ENCODE measurements around the gene FUT7.

Gene FUT7

DNA sequence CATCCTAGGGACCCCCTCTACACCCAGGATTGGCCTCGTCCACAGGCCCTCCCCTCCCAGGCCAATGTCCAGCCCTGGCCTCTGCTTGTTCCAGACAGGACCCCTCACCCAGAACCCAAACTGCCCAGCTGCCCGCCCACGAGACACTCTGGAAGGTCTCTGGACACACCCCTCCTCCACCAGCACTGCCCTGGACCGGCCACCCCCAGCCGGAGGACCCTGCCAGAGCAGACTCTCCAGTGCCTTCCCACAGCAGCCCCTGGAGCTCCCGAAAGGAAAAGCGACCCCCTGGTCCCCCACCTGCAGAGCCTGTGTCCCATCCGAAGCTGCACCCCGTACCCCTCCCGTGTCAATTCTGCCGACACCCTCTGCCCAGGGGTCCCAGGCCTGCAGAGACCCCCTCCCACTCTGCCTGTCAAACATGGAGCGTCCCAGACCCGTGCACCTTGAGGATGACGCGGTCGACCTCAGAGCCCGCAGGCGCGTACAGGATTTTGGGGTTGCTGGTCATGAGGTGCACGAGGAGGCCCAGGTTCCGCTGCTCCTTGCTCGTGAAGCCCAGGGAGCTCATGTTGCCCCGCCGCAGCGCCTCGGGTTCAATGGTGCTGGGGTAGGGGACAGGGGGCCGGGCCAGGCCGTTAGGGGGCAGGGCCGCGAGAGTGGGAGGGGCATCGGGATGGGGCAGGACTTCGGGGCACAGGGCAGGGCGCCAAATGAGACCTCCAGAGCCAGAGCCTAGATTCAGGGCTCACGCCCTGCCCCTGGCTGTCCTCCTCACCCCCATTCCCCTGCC is 11.8 kb downstream of the FUT7 start:
- FAIRE-seq (no peak), DNase-seq (ENCODE audit: low spot score) (no peak)

DNA sequence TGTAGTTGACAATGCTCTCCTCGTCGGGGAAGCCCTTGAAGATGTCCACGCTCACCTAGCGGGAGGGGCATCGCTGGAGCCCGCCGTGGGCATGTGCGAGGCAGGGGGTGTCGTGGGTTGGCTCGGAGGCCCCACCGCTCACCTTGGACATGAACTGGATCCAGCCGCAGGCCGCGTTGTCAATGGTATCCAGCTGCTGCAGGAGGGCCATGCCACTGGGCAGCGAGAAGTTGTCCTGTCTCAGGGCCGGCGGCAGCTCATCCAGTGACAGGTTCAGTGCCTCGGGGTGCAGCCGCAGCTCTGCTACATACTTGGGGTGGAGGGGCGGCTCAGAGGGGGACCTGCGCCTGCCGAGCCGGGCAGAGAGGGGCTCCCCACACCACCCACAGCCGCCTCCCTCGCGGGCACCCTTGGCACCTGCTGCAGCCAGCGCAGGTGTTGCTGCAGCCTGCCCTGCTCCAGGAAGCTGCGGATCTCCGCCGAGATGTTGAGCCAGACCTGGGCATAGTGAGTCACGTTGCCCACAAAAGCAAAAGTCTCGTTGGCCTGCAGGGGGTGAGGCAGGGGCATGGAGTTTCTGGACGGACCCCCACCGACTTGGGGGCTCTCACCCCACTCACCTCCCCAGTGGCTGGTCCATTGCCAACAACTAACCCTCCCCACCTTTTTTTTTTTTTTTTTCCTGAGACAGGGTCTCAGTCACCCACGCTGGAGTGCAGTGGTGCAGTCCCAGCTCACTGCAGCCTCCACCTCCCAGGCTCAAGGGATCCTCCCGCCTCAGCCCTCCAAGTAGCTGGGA is 12.9 kb downstream of the FUT7 start:
- FAIRE-seq (no peak), DNase-seq (ENCODE audit: low spot score) (no peak)

DNA sequence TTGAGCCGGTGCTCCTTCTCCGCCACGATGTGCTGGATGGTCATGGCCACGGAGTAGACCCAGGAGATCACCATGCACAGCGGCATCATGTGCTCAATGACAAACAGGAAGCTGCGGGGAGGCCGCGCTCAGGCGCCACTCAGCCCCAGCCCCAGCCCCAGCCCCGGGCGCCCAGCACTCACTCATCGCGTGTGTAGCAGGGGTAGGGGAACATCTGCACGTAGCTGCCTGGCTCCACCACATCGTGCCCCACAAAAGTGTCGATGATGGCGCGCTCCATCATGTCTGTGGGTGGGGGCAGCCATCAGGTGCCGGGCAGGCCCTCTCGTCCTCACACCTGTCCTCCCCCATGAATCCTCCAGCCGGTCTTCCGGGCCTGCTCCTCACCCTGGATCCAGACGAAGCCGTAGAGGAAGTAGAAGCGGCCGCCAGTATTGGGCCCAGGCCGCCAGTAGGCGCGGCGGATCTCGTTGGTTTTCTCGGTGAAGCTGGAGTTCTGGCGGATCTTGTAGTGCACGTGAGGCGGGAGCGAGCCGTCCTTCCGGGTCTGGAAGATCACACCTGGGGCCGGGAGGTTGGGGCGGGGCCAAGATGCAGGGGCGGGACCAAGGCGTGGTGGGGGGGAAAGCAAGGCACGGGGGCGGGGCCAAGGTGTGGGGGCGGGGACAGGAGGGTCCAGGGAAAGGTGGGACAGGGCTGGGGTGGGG is 13.9 kb downstream of the FUT7 start:
- DNase-seq (ENCODE audit: low spot score) (no peak), FAIRE-seq (no peak)

DNA sequence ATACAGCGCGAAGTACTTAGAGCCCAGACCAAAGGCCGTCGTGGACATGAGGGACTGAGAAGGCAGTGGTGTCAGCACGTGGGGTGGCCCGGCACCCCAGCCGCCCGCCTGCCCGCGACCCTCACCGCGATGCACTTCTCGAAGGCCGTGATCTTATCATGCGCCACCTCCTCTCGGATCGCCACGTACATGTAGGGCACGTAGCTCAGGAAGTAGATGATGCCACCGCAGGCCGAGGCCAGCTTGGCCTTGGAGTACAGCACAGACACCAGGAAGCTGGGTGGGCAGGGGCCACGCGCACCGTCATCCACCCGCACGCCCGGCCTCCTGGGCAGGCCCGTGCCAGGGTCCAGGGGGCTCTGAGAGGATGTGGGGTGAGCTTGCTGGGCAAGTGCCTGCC is 14.8 kb downstream of the FUT7 start:
- FAIRE-seq (no peak), DNase-seq (ENCODE audit: low spot score) (no peak)

DNA sequence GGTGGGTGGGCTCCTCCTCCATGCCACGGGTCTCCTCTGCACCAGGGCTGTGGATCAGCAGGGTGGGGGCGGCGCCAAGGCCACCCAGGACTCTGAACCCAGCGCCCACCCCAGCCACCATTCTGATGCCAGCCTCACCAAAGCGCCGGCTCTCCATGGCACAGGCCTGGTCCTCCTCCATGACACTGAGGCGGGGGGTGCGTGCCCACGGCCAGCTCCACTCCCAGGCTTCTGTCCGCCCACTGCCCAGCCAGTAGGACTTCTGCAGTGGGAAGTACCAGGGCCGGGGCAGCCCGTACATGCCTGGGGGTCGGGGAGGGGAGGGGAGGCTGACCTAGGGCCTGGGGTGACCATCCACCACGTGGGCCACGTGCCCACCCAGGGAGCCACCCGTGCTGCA is 15.5 kb downstream of the FUT7 start:
- FAIRE-seq: no peak
- no peak for DNase-seq (ENCODE audit: low spot score)

DNA sequence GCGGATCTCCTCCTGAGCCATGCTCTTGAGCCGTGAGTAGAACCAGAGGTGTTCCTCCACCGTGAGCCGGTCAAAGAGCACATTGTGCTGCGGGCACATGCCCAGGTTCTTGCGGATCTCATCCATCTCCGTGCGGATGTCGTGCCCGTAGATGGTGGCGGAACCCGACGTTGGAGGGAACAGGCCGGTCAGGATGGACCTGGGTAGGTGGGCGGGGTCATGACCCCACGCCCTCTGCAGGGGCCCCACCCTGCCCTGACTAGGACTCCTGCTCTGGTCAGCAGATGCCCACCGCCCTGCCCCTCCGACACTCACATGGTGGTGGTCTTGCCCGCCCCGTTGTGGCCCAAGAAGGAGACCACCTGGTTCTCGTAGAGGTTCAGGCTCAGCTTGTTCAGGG is 15.9 kb downstream of the FUT7 start:
- DNase-seq (ENCODE audit: low spot score) (no peak), FAIRE-seq (no peak)

DNA sequence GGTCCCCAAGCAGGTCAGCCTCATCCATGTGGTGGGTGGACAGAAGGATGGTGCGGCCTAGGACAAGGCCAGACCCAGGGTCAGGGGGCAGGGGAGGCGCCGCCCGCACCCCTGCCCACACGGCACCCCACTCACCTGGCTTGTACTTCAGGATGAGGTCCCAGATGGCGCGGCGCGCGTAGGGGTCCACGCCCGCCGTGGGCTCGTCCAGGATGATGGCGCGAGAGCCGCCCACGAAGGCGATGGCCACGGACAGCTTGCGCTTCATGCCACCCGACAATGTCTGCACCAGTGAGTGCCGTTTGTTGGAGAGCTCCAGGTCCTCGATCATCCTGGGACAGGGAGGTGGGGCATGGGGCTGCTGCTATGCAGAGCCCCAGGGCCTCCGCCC is 16.4 kb downstream of the FUT7 start:
- DNase-seq (ENCODE audit: low spot score): no peak
- FAIRE-seq: no peak

DNA sequence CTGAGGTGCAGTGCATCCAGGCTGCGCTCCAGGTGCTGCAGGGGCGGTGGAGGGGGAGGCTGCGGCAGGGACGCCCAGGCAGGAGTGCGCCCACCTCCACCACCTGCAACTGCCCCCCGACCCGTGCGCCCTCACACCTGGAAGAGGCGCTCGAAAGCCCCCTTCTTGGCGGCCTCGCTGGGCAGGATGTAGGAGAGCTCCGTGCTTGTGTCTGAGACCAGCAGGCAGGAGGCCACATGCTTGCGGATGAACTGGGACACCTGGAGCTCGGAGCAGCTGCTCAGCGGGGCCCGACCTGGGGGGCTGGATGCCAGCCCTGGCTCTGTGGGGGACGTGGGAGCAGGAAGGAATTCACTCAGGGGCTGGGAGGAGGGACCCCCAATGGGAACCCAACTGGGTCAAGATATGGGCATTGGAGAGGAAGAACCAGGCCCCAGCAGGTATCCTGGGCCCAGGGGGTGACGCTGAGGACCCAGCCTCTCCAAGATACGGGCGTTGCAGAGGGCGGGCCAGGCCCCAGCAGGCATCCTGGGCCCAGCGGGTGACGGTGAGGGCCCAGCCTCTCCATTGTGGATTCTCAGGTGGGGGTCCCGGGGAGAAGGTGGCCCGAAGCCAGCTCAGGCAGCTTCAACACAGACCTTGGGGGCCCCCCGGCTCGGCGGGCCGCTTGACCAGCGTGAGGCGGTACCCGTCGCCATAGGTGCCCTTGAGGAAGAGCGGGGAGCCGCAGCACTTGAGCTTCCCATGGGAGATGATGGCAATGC is 16.9 kb downstream of the FUT7 start:
- FAIRE-seq (no peak), DNase-seq (ENCODE audit: low spot score) (no peak)

DNA sequence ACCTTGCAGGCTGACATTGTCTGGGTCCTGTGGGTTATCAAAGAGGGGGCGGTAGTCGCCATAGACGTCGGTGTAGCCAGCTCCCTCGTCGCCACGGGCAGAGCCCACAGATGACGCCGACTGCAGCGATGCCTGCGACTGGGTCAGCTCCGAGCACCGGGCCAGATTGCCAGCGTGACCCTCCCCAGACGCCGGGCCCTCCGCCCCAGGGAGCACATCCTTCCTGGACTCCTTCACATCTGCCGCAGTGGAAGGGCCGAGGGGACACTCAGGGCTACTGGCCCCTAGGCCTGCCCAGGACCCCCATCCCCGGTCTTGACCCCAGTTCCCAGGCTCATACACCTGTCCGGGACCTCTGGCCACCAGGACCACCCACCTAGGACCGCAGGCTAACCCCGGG is 17.7 kb downstream of the FUT7 start:
- DNase-seq (ENCODE audit: low spot score) (no peak), FAIRE-seq (no peak)

DNA sequence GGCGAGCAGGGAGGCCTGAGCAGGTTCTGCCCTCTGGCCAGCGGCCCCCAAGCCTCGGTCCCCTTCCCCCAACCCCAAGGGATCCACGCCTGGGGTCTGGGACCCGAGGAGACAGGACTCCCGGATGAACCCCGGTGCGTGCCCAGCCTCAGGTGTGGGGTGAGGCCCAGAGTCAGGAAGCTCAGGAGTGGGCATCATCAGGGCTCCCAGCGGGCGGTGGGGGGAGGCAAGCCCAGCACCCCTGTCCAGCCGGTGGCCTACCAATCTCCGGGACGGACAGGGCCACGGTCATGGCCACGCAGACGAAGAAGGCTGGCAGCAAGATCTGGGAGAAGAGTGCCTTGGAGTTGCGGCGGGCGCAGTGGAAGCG is 18.3 kb downstream of the FUT7 start:
- FAIRE-seq (no peak), DNase-seq (ENCODE audit: low spot score) (no peak)

DNA sequence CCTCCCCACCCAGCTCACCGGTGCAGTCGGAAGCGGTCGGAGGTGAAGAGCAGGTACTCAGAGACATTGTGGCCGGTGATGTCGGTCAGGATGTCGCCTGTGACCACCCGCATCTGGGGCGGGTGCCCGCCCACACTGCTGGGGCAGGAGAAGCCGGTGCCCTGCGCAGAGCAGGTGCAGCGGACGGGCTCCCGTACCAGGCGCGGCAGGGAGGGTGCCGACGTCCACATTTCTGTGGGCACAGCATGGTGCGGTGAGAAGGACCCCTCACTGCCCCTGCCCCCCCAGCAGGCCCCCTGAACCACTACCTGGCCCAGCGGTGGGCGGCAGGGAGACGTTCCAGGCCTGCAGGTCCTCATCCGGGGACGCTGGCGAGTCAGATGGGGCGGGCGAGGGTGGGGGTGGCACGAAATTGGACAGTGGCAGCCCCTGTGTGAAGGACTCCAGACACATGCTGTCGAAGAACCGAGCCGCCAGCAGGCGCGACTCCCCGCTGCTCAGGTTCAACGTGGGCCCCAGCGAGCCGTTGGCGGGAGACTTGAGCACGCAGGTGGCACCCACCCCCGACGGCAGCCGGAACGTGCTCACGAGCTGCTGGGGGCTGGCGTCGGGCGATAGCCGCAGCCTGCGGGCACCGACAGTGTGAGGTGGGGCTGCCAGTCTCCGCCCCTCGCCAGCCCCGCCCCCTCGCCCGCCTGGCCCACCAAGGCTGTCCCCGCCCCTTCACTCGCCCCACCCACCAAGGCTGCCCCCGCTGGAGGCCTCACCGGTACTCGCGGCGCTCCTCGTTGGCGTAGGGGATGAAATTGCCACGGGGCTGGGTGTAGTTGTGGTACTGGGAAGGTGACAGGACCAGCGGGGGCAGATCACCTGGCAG is 19.0 kb downstream of the FUT7 start:
- DNase-seq (ENCODE audit: low spot score) (no peak), FAIRE-seq (no peak)

DNA sequence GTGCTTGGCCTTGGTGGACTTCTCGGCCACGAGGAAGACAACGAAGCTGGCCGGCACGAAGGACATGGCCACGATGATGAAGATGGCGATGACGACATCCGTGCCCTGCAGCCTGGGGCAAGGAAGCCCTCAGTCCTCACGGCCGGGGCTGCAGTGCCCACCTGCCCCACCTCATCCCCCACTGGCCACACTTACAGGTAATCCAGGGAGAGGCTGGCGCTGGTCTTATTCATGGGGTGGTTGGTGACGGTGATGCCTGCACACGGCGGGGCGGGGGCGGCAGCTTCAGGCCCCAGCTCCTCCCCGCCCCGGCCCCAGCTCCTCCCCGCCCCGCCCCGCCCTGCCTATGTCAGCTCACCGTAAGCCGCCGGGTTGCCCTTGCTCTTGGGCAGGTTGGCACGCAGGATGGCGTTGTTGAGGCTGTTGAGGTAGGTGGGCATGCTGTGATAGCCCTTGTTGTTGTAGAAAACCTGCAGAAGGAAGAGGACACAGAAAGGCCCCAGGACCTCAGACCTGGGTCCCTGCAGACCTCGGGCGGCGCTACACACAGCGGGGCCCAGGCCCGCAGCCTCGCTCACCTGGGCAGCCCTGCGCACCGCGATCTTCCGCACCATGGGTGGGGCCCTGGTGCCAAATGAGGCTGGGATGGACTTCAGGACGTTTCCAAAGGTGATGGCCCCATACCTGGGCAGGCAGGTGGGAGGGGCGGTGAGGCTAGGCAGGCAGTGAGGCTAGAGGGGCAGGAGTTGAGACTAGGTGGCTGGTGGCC is 19.8 kb downstream of the FUT7 start:
- DNase-seq (ENCODE audit: low spot score): no peak
- FAIRE-seq: no peak

DNA sequence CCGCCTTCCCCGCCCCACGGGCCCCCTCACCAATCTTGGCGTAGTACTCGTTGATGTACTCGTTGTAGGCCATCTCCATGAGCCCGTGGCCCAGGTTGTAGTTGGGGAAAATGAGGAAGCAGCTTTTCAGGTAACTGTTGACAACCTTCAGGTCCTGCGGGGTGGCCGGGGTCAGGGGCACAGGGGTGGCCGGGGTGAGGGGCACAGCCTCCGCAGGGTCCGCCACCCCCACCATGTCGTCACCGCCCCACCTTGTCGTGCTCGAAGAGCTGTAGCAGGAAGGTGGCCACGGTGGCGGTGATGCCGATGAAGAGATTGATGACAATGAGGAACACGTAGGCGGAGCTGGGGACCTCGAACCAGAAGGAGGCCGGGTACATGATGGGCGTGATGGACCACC is 20.7 kb downstream of the FUT7 start:
- DNase-seq (ENCODE audit: low spot score) (no peak), FAIRE-seq (no peak)

DNA sequence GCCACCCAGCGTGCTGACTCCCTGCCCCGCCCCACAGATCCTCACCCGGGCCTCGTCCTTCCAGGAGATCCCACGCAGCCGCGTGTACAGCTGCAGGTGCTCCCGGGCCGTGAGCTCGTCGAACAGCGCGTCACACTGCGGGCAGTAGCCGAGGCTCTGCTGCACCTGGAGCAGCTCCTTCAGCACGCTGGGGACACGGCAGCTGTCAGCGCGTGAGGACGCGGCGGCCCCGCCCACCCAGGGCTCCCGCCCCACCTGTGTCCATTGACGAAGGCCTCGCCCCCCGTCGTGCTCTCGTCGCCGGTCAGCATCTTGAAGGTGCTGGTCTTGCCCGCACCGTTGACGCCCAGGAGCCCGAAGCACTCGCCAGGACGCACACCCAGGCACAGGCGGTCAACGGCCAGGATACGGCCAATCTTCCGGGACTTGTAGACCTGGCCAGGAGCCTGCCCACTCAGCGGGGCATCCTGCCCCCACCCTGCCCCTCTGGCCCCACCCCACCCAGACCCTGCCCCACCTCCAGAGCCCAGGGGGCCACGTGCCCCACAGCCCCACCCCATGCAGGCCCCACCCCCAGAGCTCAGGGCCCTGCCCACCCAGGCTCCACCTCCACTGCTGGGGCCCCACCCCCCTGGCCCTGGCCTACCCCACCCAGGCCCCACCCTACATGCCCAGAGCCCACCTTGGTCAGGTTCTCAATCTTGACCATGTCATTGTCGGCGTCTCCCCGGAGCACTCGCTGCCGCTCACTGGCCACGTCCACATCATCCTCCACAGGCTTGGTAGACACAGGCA is 21.8 kb downstream of the FUT7 start:
- no peak for DNase-seq (ENCODE audit: low spot score)
- FAIRE-seq: no peak

DNA sequence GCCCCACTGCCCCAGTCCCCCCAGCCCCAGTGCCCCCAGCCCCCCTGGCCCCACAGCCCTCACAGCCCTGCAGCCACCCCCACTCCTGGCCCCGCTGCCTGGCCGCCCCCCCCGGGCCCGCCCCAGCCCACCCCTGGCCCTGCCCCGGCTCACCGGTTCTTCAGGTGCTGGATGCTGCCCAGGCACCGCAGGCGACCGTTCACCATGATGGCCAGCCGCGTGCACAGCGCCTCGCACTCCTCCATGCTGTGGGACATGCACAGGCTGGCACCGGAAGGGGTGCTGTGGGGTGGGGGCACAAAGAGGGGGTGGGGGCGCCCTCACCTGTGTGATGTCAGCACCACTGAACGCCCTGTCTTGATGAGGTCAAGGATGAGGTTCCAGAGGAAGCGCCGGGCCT is 22.7 kb downstream of the FUT7 start:
- DNase-seq (ENCODE audit: low spot score) (no peak), FAIRE-seq (no peak)

DNA sequence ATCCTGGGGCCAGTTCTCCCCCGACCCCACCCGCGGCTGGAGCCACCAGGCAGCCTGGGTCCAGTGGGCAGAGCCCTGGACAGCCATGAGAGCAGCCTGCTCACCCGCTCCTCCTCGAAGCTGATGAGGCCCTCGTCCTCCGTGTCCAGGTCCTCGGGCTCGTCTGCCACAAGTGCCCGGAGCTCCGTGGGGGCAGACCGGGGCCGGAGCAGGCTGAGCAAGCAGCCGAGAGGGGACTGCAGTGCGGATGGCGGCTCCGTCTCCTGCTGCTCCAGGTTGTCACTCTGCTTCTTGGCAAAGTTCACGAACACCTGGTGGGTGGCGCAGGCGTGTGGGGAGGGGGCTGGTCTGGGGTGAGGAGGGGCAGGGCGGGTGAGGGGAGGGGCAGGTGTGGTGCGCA is 23.6 kb downstream of the FUT7 start:
- FAIRE-seq: no peak

DNA sequence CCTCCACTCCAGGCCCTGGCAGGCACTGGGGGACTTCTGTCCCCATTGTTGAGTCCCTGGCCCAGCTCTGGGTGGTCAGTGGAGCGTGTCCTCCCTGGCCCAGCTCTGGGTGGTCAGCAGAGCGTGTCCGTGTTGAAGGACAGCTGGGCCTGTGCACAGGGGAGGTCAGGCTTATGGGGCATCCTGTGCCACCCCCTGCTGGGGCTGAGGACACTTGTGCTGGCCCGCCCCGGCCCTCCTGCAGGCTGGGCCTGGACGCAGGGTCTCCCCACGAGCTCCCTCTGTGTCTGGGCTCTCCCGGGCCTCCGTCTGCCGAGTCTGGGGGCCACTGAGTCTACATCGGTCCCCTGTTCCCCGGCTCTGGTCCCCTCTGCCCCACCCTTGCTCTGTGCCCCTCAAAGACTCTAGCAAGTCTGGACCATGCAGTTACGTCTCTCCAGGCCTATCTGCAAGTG is 24.0 kb downstream of the FUT7 start:
- FAIRE-seq: no peak
- DNase-seq (ENCODE audit: low spot score): no peak

More for the DNA sequence above, 23.6 kb downstream of the FUT7 start:
- DNase-seq (ENCODE audit: low spot score): no peak

DNA sequence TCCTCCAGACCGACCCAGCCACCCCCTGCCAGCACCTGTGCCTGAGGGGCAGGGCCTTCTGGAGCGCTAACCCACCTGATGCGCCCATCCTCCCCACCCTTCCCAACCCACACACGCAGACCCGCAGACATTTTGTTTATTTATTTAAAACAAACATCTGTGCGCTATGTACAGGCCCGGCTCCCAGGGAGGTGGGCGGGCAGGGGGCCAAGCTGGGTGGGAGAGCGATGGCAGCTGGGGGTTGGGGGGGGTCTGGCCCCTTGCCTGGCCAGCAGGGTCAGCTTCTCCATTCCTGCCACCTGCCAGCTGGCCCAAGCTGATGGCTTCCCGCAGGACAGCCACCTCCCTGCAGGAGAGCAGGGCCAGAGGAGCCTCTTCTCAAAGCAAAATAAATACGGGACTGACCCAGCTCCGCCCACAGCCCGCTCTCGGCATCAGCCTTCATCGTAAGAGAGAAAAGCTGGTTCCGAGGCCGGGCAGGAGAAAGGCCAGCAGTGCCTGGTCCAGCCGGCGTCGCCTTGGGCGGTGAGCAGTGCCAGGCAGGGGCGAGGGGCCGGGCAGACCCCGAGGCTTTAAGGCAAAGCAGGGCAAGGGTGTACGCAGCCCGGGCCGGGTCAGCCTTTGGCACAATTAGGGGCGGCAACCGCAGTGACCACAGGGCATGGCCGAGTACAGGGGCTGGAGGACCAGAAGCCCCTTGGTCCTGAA is 24.6 kb downstream of the FUT7 start:
- DNase-seq (ENCODE audit: low spot score) (no peak), FAIRE-seq (no peak)
